Liver (tissue), 9 donors: ENCODE results near the gene FRMD4A. TPM values are rescaled to one million over a fixed set of nuclear protein-coding genes. Genes with fewer than 3 reads are reported as not detected.

Source experiments
- DNase-seq: peaks from one replicate; pipeline ENCODE4 v3.0.0-alpha.2; 2017; ENCODE audit warnings: low spot score
- H3K27ac ChIP-seq, 2 donors: one replicate each; pipeline ENCODE4 v1.7.0; 2013; ENCODE audit warnings: inconsistent platforms in 2 of 2, low read length in 2 of 2, control low read depth in 1 of 2, low read depth in 1 of 2, mild to moderate bottlenecking in 1 of 2
- H3K27me3 ChIP-seq, 4 donors: one replicate each; pipeline versions ENCODE4 v1.6.1 to v1.7.0; 2013; ENCODE audit warnings: low read length in 3 of 4, inconsistent platforms in 1 of 4, mild to moderate bottlenecking in 1 of 4, moderate library complexity in 1 of 4; ENCODE audit not compliant: control insufficient read depth in 4 of 4, insufficient read depth in 4 of 4
- H3K36me3 ChIP-seq, 4 donors: one replicate each; pipeline versions ENCODE4 v1.6.1 to v1.7.0; 2013; ENCODE audit warnings: low read length in 3 of 4, mild to moderate bottlenecking in 3 of 4, low read depth in 1 of 4, moderate library complexity in 1 of 4; ENCODE audit not compliant: control insufficient read depth in 4 of 4, insufficient read depth in 3 of 4
- H3K4me1 ChIP-seq, 4 donors: one replicate each; pipeline versions ENCODE4 v1.6.1 to v1.7.0; 2013; ENCODE audit warnings: low read length in 3 of 4, mild to moderate bottlenecking in 3 of 4, moderate library complexity in 1 of 4; ENCODE audit not compliant: control insufficient read depth in 4 of 4, insufficient read depth in 4 of 4
- H3K4me3 ChIP-seq, 3 donors: one replicate each; pipeline versions ENCODE4 v1.6.1 to v1.7.0; 2013; ENCODE audit warnings: low read length in 3 of 3, control low read depth in 1 of 3, low read depth in 1 of 3, mild to moderate bottlenecking in 1 of 3
- H3K9ac ChIP-seq, 2 donors: one replicate each; pipeline ENCODE4 v1.7.0; 2013; ENCODE audit warnings: low read length in 2 of 2, mild to moderate bottlenecking in 2 of 2, moderate library complexity in 2 of 2, control low read depth in 1 of 2, low read depth in 1 of 2
- H3K9me3 ChIP-seq, 4 donors: one replicate each; pipeline versions ENCODE4 v1.6.1 to v1.7.0; 2013; ENCODE audit warnings: low read length in 3 of 4; ENCODE audit not compliant: control insufficient read depth in 4 of 4
- ATF3 ChIP-seq: IDR thresholded peaks from 2 replicates; pipeline ENCODE4 v1.6.1; 2016; ENCODE audit warnings: antibody characterized with exemption
- CTCF ChIP-seq: fragments of 150-350 bp; IDR thresholded peaks from 2 replicates; pipeline ENCODE4 v1.5.1; 2017; ENCODE audit warnings: improper control_type of control experiment, low read depth, low read length; ENCODE audit not compliant: missing input control
- FOXA1 ChIP-seq: IDR thresholded peaks from 2 replicates; pipeline ENCODE4 v1.6.1; 2016; ENCODE audit warnings: antibody characterized with exemption
- FOXA2 ChIP-seq: IDR thresholded peaks from 2 replicates; pipeline ENCODE4 v1.6.1; 2016; ENCODE audit warnings: antibody characterized with exemption
- GABPA ChIP-seq, 2 donors: IDR thresholded peaks in 1 of 2; conservative IDR thresholded peaks in 1 of 2; 2 replicates each; pipeline ENCODE4 v1.6.1; 2016; ENCODE audit warnings: antibody characterized with exemption in 2 of 2, mild to moderate bottlenecking in 1 of 2, moderate library complexity in 1 of 2
- HNF4A ChIP-seq, 2 donors: conservative IDR thresholded peaks; 2 replicates each; pipeline ENCODE4 v1.6.1; 2016; ENCODE audit warnings: antibody characterized with exemption in 2 of 2, mild to moderate bottlenecking in 2 of 2
- HNF4G ChIP-seq: IDR thresholded peaks from 2 replicates; pipeline ENCODE4 v1.6.1; 2016; ENCODE audit warnings: antibody characterized with exemption
- JUND ChIP-seq, 2 donors: IDR thresholded peaks; 2 replicates each; pipeline ENCODE4 v1.6.1; 2016; ENCODE audit warnings: antibody characterized with exemption in 2 of 2
- MAX ChIP-seq: IDR thresholded peaks from 2 replicates; pipeline ENCODE4 v1.6.1; 2016; ENCODE audit warnings: antibody characterized with exemption
- NR2F2 ChIP-seq: IDR thresholded peaks from 2 replicates; pipeline ENCODE4 v1.6.1; 2016; ENCODE audit warnings: antibody characterized with exemption
- RAD21 ChIP-seq, 2 donors: IDR thresholded peaks; 2 replicates each; pipeline ENCODE4 v1.6.1; 2016; ENCODE audit warnings: antibody characterized with exemption in 2 of 2, mild to moderate bottlenecking in 2 of 2
- REST ChIP-seq: IDR thresholded peaks from 2 replicates; pipeline ENCODE4 v1.6.1; 2016; ENCODE audit warnings: antibody characterized with exemption, mild to moderate bottlenecking
- RXRA ChIP-seq, 2 donors: IDR thresholded peaks; 2 replicates each; pipeline ENCODE4 v1.6.1; 2017 to 2018; ENCODE audit warnings: antibody characterized with exemption in 2 of 2, mild to moderate bottlenecking in 1 of 2
- SP1 ChIP-seq: IDR thresholded peaks from 2 replicates; pipeline ENCODE4 v1.6.1; 2018; ENCODE audit warnings: antibody characterized with exemption, mild to moderate bottlenecking
- TAF1 ChIP-seq: conservative IDR thresholded peaks from 2 replicates; pipeline ENCODE4 v1.6.1; 2016; ENCODE audit warnings: antibody characterized with exemption, mild to moderate bottlenecking
- YY1 ChIP-seq: IDR thresholded peaks from 2 replicates; pipeline ENCODE4 v1.6.1; 2016; ENCODE audit warnings: antibody characterized with exemption, mild to moderate bottlenecking
- ZBTB33 ChIP-seq: IDR thresholded peaks from 2 replicates; pipeline ENCODE4 v1.6.1; 2016; ENCODE audit warnings: antibody characterized with exemption
- WGBS: extraction: QIAGEN DNeasy Blood & Tissue Kit; methylation state at CpG from one replicate; pipeline ENCODE4 v1.1.7; 2013; 5-methylcytosine and 5-hydroxymethylcytosine counted together
- polyA plus RNA-seq, 2 donors: library from polyadenylated mRNA; stranded (reverse) in 1 of 2; unstranded in 1 of 2; fragments of 200-250 nt in 1 of 2; fragments of >200 nt in 1 of 2; fragmentation: Nextera tagmentation in 1 of 2; extraction: Ambion mirVana in 1 of 2; gene quantifications; one replicate each; pipeline versions ENCODE4 v1.2.1 to v1.2.3, GENCODE V29; 2013 to 2015
- total RNA-seq, 2 donors: library from RNA; depleted of rRNA; stranded (reverse); fragments of >200 nt; gene quantifications; one replicate each; pipeline ENCODE4 v1.2.3, GENCODE V29; 2014
- donor health status: healthy.
- donor health status: healthy.
- donor health status: healthy.
- donor health status: healthy.
- donor health status: healthy.

The FRMD4A gene
- total and polyA plus RNA-seq, 4 donors, result 8.2 to 34.3 (median 13.1) TPM

GRCh38 chr10:14349081-14349480, 18.4 kb upstream of the FRMD4A start:
- WGBS, result 79% methylated on average over 2 of the region's 2 CpGs
- no peak for TF ChIP-seq ATF3
- TF ChIP-seq JUND (IDR thresholded peaks at IDR 0.05), result no peak
- no peak for TF ChIP-seq GABPA (IDR thresholded peaks at IDR 0.05 in 1 of 2, conservative IDR thresholded peaks at IDR 0.05 in 1 of 2)
- TF ChIP-seq HNF4G, result no peak
- no peak for TF ChIP-seq FOXA1
- no peak for TF ChIP-seq CTCF
- no peak for TF ChIP-seq ZBTB33
- no peak for TF ChIP-seq NR2F2
- no peak for TF ChIP-seq REST
- no peak for TF ChIP-seq RXRA (IDR thresholded peaks at IDR 0.05)
- no peak for TF ChIP-seq FOXA2
- TF ChIP-seq RAD21 (IDR thresholded peaks at IDR 0.05), result no peak
- TF ChIP-seq SP1, result no peak
- TF ChIP-seq MAX, result no peak
- H3K27ac ChIP-seq, result no peak overlapping the region
- no peaks in the 10 kb centered on the region for H3K9me3 ChIP-seq
- DNase-seq, result no peak
- no peaks in the 10 kb centered on the region for H3K36me3 ChIP-seq
- H3K9ac ChIP-seq, result no peak overlapping the region
- no peaks in the 10 kb centered on the region for H3K4me1 ChIP-seq
- no peak overlapping the region for H3K4me3 ChIP-seq
- H3K27me3 ChIP-seq, result no peaks in the 10 kb centered on the region

- H3K27me3 ChIP-seq, result peaks cover 0 to 3% (median 0%) of the 10 kb centered on the region in 4 donors
- no peaks in the 10 kb centered on the region for H3K9me3 ChIP-seq
- no peaks in the 10 kb centered on the region for H3K36me3 ChIP-seq
- no peak overlapping the region for H3K4me3 ChIP-seq
- no peak overlapping the region for H3K9ac ChIP-seq
- no peak for DNase-seq
- H3K27ac ChIP-seq, result no peak overlapping the region
- H3K4me1 ChIP-seq, result no peaks in the 10 kb centered on the region
- 94% methylated on average over 2 of the region's 2 CpGs for WGBS
- TF ChIP-seq ATF3 (no peak), FOXA2 (no peak), YY1 (no peak), SP1 (no peak), MAX (no peak), CTCF (no peak), HNF4G (no peak), ZBTB33 (no peak), TAF1 (no peak), HNF4A (conservative IDR thresholded peaks at IDR 0.05) (no peak)
Observed at GRCh38 chr10:14345262-14345661, 14.5 kb upstream of the FRMD4A start.
